HG02588 (cell line): ENCODE results near the gene ZBTB33.

Experiments
- ATAC-seq: cut with Tn5 transposase; IDR thresholded peaks from one replicate; pipeline ENCODE4 v1.9.1; 2021; ENCODE audit warnings: mild to moderate bottlenecking, moderate library complexity; ENCODE audit not compliant: unreplicated experiment

ZBTB33 gene

DNA sequence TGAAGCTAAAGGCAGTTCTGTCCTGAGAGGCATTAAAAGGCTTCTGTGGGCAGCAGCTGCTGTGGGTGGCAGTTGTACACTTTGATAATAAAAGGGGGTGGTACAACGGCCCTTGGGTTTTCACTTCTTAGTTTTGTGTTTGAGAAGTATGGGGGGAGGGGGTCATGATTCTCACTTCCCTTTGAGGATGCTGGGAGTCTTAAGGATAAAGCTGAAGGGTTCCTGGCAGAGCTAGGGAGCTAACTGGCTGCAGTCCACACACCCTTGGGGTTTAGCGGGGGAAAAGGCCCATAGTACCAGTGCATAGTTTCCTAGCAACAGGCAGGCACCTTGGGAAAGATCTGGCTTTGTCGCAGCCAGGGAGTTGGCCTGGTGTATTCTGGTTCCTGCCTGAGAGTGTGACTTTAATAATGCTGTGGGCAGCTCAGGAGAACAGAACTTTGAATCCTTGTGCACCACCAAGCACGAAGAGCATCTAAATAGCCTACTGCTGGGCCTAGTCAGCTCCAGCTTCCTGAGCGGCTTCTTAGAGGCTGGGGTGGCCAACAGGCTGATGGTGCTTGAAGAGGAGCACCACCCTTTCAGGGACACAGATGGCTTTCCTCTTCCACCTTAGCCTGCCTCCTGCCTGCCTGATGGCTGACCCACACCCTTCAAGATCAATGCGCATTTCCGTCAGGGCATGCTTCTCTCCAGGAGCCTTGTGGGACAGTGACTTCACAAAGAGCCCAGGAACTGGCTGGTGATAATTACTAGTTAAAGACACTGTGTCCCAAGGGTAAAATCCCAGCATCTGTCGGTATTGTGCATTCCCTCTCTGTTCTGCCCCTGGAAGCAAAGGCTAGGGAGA is 12.5 kb downstream of the ZBTB33 start:
- no peak for ATAC-seq

DNA sequence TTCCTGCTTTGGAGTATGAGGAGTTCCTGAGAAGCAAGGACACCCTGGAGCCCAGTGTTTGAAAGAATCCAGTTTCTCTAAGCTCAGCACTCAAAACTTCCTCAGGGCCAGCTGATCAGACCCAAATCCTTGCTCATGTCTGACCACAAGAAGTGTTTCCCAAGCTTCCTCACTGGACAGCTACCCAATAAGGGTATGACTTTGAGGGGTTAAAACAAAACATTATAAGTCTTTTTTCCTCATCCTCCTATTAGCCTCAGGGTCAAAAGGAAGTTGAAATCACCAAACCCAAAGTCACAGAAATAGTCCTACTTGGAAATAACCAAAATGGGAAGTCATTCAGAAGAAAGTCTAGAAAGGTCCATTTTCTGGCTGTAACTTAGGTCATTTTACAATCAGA is 13.7 kb downstream of the ZBTB33 start:
- ATAC-seq: no peak

DNA sequence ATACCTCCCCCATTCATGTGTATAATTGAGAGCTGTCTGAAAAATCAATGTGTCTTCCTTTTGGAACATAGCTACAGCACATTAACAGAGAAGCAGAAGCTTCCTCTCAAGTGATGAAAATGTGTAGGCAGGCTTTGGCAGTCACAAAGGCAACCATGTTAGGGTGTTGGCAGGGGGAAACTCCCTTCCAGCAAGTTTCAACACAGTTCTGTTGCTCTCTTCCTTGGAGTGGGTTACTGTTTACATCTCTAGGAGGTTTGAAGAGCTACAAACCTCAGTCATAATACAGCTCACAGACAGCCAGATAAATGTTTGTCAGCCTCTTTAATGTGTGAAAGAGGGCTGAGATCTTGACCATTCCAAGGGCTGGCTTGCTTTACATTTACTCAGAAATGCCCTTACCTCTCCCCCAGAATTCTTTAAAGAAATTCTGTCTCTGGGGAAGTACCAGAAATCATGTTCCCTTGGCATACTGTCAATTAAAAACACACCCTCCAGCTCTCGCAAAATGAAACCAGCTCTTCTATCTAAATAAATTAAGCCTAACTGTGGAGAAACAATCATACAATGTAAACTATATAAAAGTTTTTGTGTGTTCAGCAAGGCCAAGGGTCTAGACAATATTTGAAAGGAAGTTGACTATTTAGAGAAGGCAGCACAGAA is 18.9 kb downstream of the ZBTB33 start:
- no peak for ATAC-seq

DNA sequence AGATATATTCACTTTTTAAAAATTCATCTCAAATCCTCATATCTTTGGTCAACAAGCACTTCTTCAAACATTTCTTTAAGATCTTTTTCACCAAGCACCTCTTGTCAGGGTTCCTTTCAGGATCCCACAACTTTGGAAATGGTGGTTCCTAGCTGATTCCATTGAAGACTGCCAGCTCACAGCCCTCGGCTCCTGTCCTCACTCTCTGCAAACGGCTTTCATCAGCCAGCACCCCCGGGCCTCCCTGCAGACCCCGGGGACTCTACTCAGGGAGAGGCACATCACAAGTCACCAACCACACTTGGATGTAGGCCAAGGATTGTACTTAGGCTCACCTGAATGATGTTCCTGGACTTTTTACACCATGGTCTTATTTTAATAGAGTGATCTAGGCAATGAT is 20.0 kb downstream of the ZBTB33 start:
- no peak for ATAC-seq

DNA sequence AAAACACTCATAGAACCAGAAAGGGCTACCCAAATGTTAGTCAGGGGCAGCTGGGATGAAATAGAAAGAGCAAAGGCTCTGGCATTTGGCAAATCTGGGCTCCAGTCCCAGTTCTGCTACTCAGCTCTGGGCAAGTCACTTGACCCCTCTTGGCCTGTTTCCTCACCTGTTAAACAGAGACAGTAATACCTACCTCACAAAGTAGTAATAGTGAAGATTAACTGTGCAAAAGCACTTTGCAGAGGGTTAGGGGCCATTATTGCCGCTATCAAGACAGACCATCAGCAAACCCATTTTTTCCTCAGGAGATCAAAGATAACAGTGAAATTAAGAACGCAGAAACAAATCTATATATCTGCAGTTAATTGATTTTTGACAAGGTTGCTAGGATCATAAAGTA is 20.6 kb downstream of the ZBTB33 start:
- no peak for ATAC-seq

DNA sequence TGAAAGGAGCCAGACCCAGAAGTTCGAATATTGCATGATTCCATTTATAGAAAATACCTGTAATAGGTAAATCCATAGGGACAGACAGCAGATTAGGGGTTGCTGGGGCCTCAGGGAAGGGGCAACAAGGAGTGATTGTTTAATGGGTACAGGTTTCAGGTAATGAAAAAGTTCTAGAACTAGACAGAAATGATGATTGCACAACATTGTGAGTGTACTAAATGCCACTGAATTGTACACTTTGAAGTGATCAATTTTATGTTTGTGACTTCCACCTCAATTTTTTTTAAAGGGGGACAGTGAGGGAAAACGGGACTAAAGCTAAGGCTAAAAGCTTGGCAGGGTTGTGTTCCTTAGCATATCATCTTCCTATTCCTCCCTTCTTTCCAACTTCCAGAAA is 23.5 kb downstream of the ZBTB33 start:
- no peak for ATAC-seq

DNA sequence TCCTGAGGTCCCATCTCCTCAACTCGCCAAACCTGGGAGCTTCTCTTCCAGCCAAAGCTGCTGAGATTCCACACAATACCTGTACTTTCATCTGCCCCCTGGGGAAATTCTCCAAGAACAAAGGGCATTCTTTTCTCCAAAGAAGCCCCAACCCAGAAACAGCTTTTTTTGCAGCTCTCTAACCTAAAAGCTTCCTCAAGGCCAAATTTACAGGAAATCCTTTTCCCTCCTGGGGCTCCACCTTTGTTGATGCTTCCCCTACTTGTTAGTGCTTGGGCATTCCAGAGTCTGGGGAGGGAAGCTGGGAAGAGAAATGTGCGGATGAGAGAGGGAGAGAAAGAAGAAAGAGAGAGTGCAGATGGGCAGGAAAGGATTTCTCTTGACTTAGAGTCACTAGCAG is 24.3 kb downstream of the ZBTB33 start:
- ATAC-seq: no peak

DNA sequence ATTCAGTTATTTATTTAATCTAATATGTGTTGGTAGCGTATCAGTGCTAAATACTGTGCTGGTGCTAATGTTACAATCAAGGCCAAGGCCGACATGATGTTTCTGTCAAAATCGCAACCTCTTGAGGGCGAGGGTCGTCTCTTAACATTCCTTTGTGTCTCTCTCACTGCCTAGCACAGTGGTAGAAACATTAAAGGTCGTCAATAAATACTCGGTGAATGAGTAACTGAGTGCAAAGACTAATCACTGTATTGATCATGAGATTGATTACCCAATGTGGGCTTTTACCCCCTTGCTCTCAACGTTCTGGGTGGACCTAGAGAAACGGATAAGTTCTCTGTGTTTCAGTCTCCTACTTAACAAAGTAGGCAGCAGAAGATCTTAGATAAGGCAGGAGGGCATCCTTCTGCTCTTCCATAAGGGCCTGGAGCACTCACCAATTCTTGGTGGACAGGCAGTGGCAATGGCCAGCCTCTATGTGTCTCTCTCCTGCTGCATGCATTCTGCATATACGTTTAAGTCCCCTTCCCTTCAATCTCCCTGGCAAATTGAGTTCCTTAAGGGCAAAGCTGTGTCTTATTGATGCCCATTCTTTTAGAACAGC is 30.5 kb downstream of the ZBTB33 start:
- no peak for ATAC-seq

DNA sequence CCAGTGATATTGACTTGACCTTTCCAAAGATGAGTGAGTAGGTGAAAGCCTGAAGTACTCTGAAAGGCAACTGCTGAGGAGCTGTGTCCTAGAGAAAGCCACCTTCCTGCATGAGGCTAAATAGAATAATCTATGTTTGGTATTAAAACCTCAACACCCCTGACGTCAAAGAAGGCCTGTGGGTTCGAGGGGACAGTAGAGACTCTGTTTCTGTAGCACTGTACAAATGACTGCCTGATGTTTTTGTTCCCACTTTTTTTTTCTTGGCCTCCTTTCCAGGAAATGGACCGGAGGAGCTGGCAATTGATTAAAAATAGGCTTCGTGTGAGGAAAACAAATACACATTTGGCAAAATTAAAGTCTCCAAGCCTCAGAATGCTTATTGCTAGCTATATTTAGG is 31.1 kb downstream of the ZBTB33 start:
- ATAC-seq: no peak

DNA sequence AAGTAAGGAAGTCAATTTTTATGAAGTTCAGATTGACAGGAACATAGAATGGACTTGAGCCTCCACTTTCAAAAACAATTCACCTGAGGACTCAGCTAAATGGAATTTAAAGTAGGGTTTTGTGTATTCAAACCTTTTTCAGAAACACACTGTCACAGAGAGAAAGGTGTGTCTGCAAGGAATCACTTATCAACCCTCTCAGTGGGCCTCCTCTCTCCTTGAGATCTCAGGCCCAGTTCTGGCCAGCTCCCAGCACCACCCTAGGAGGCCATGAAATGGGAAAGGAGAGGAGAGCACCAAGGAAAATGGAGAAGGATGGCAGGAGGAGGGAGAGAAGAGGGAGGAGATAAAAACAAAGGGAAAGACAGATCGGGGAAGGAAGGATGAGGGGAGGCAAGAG is 32.1 kb downstream of the ZBTB33 start:
- ATAC-seq: no peak

DNA sequence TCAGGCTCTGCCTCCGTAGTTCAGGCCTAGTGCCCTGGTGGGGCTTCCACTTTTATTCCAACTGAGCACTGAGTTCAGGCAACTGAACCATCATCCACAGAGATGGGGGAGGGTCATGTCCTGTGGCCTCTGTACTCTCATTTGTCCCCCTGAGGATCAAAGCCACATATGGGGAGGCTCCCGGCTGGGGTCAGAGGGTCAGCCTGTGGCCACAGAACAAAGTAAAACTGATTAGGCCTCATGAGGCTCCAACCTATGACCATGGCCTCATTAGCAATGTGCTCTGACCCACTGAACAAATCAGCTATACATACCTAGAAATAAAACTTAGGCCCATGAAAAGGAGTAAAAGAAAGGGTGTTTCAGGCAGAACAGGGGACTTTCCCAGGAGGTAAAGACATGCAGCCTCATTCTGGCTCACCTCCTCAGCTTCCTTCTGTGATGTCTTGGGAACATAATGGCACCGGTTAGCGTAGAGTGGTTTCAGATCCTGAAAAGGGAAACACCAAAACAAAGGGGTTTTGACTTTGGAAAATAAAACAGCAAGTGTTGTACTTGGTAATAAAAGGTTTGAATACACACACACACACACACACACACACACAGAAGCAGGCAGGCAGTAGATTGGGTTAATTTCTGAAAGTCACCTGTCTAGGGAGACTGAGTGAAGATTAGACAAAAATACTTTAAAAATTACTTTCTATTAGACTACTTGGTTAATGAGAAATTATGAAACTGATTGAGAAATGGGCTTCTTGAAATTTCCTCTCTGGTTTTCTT is 36.3 kb downstream of the ZBTB33 start:
- peak; percentile 38 for ATAC-seq

DNA sequence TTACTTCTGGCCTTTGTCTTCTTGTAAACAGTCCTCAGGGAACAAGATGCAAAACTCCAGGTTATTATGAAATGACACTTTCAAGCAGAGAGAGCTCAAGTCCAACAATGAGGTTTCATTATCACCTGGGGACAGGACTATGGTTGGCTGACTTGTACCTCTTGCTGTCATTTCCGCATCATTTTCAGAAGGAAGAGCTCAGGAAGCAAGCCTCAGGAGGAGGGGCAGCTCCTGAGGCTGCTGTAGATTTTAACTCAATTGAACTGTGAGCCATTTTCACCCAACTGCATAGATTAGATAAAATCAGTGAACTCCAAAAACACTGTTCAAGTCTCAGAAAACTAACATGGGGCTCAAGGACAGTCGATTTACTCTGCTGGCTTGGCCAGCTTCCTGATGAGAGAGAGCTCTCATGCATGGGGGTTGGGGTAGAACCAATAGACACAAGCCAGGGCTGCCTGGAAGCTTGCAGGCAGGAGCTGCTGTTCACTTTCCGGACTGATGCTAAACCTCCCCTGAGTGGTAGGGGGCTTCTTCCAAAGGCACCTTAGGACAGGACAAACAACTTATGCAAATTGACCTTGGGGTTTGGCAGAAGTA is 37.0 kb downstream of the ZBTB33 start:
- peak; percentile 83 for ATAC-seq

DNA sequence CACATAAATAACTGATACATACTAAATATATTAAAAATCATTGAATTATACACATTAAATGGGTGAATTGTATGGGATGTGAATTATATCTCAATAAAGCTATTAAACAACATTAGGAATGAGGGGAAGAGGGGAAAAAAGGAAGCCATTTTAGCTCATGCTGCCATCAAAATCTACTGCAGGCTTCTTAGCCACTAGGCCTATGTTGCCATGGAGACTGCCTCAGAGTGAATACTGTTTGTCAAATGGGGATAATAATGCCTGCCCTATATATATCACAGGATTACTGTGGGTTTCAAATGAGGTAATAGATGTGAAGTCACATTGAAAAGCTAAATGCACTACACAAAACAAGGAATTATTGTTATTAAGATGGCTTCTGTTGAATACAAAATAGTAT is 39.5 kb downstream of the ZBTB33 start:
- no peak for ATAC-seq

DNA sequence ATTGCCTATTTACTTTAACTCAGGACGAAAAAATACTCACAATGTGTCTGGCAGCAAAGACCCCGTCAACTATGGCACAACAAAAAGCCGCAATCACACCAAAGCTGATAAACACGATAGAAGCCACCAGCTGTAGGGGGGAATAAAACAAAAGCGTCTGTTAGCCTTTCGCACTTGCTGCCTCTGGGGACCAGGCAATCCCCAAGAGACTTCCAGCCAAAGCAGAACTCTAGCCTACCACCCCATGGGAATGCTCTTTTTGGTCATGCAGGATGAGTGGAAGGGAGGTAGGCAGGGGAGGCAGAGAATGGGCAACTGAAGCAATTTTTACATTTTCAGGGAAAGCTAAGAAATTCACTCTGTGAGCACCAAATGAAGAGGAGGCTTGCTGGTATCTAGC is 40.6 kb downstream of the ZBTB33 start:
- ATAC-seq: no peak

DNA sequence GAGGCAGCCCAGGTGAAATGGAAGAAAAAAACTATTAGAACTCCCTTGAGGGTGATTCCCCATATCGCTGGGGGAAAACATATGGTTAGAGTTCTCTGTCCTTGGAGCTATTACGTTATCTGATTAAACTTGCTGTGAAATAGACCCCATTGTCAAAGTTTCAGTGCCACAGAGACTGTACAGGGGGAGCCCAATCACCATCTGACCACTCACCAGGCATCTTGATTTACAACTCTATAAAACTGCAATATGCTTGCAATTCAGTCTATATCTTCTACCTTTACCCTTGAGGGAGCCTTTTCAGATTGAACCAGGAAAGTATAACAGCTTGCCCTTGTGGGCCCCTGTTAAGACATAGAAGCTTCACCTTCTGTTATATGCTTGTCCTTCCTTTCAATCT is 42.4 kb downstream of the ZBTB33 start:
- no peak for ATAC-seq

DNA sequence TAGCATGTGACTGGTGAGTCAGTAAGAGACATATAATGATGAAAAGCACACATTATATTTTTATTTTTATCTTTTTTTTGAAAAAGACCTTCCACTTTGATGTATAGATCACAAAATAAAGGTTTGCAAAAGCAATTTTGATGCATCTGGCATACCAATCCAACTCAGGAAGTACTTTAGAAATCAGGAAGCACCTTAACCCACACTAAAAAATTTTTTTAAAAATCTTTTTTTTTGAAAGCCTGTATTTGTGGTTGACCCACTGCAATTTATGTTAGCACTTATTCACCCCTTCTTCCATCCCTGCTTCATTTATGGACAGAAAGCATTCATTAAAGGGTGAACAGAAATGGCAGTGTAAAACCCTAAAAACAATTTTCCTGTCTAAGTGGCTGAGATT is 44.0 kb downstream of the ZBTB33 start:
- ATAC-seq: no peak

DNA sequence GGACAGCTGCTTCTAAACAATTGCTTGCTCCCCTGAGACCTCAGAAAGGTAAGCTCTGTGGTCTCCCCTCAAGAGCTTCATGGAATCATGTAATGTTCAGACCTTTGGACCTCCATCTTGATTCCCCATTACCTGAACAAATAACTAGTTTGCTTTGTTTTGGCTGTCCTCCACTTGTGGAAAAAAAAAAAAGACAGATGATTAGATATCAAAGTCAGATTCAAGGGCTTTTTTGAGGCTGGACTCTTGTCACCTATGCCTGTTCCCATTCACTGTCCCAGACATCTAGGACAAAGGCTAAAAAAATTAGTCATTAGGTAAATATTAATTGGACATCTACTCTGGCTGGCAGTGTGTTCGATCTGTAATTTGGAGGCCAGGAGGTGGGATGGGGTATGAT is 47.3 kb downstream of the ZBTB33 start:
- ATAC-seq: no peak

DNA sequence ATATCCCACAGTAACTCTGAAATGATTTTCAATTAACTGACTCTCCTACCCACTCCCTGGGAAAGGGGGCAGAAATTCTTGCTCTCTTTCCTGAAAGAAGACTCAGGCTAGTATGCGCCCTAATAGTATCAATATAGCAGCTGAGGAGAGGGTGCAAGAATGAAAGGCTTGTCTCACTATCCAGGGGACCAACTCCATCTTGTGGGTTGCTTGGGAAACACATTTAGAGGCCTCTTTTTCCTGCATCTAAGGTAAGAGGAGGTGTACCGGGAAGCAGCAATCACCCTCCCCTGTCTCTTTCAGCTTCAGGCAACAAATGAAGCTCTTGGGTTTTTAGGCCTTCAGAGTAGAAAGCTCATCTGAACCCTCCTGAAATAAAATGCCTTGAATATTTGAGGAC is 49.3 kb downstream of the ZBTB33 start:
- ATAC-seq: no peak

DNA sequence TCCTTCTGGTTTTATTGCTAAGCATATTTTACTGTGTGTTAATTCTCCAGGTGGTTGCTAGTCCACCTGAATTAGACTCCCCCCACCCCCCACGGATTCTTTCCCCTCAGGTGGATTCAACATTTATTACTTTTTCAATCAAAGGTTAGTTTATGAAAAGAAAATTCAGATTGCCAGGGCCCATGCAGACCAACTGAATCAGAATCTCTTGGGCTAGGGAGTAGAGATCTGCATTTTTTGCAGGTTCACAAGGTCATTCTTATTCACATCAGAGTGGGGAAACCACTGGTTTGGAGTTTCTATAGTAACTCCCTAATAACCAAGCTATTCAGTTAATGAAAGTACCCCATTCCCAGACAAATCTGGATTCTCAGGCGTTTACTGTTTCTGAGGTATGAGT is 50.9 kb downstream of the ZBTB33 start:
- ATAC-seq: no peak

DNA sequence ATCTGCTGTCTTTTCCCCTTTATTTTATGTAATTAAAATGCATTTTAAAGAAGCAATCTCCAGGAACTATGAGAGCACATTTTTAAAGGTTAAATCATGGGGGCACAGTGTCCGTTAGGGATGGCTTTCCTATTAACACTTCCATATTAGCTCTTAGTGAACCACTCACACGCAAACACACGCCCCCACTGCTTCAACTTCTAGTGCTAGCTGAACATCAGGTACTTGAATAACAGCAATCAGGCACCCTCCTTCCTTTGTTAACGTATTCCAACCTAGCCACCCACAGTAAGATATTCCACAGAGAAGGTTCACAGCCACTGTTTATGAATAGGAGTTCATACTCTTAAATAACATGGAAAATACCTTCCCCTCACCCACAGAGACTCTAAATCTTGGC is 51.3 kb downstream of the ZBTB33 start:
- ATAC-seq: peak; percentile 15

DNA sequence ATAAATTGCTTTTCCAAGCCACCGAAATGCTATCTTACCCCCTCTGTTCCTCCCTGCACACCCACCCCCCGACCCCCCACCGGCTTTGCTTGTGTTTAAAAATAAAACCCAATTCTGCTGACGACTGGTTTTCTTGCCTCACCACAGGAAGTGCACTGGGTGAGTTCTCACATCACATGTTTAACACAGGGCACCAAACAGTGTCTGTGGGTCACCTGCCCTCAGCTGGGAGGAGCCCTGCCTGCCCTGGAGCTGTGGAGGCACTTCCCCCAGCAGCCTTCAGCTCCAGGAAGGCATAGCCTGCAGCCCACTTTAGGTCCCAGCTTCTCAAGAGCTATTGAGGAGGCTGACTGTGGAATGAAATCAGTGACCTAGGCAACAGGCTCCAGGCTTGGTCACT is 51.8 kb downstream of the ZBTB33 start:
- peak; percentile 98 for ATAC-seq
